Esophagus squamous epithelium (tissue), 4 donors: ENCODE measurements around the gene SELENOK.

Source experiments
- CTCF ChIP-seq, 6 experiments: fragments of 450-650 bp in 4 of 6; fragments of 200-600 bp in 2 of 6; sonication (generic) in 2 of 6; IDR thresholded peaks; one replicate each; pipeline ENCODE4 v1.5.1; 2016 to 2019; ENCODE audit warnings: antibody characterized with exemption in 6 of 6, mild to moderate bottlenecking in 4 of 6, moderate library complexity in 4 of 6
- POLR2A ChIP-seq, 4 donors: fragments of 450-650 bp; IDR thresholded peaks; one replicate each; pipeline ENCODE4 v1.6.1; 2017; ENCODE audit warnings: antibody characterized with exemption in 4 of 4, mild to moderate bottlenecking in 4 of 4, moderate library complexity in 3 of 4

DNA sequence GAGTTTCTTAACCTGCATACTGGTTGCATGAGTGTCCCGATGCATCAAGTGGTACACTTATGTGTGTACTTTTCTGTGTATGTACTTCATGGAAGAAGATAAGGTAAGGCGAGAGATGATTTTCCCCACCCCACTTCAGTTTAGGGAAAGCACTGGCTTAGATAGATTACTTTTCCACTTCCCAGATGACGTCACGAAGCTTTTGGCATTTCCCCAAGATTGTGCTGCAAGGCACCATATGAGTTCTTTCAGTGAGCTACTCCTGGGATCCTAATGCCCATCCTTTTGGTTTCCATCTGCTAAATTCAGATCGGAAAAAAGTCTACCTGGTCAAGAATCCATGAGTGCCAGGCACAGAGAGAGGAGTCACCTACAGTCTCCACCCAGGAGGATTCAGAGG is 40.8 kb downstream of the SELENOK start:
- no peak for TF ChIP-seq CTCF (IDR thresholded peaks at IDR 0.05)
- TF ChIP-seq POLR2A (IDR thresholded peaks at IDR 0.05): no peak
